HG03520 (cell line): Measurements from ENCODE around the gene TRPC4AP.

Source experiments
- ATAC-seq: cut with Tn5 transposase; IDR thresholded peaks from one replicate; pipeline ENCODE4 v1.9.1; 2021; ENCODE audit warnings: mild to moderate bottlenecking, moderate library complexity; ENCODE audit not compliant: unreplicated experiment

Gene TRPC4AP

GRCh38 chr20:34977365-34978091, 115.1 kb downstream of the TRPC4AP start:
- ATAC-seq = no peak

- ATAC-seq = no peak
Observed at GRCh38 chr20:34976286-34976685, 116.3 kb downstream of the TRPC4AP start.

GRCh38 chr20:34974246-34974645, 118.4 kb downstream of the TRPC4AP start:
- no peak for ATAC-seq

- ATAC-seq = no peak
Observed at GRCh38 chr20:34971561-34972235, 120.9 kb downstream of the TRPC4AP start.

- ATAC-seq = no peak
Observed at GRCh38 chr20:34970846-34971560, 121.6 kb downstream of the TRPC4AP start.

- ATAC-seq = no peak
Observed at GRCh38 chr20:34970193-34970840, 122.3 kb downstream of the TRPC4AP start.

- no peak for ATAC-seq
Observed at GRCh38 chr20:34968042-34968775, 124.4 kb downstream of the TRPC4AP start.

- no peak for ATAC-seq
Observed at GRCh38 chr20:34967421-34967820, 125.2 kb downstream of the TRPC4AP start.

- no peak for ATAC-seq
Observed at GRCh38 chr20:34965051-34965450, 127.6 kb downstream of the TRPC4AP start.

GRCh38 chr20:34964486-34964885, 128.1 kb downstream of the TRPC4AP start:
- no peak for ATAC-seq

- ATAC-seq = no peak
Observed at GRCh38 chr20:34956751-34957472, 135.7 kb downstream of the TRPC4AP start.

- ATAC-seq = no peak
Observed at GRCh38 chr20:34956041-34956458, 136.6 kb downstream of the TRPC4AP start.

GRCh38 chr20:34955231-34956040, 137.2 kb downstream of the TRPC4AP start, which contains the start of the genes GSS and MYH7B:
TSS of gene GSS (minus strand) at chr20:34955806. CDS start at chr20:34951852, 3,954 bp downstream.
TSS of gene MYH7B (plus strand) at chr20:34955868. CDS start at chr20:34978006, 22,138 bp downstream.
- peak; percentile 71 for ATAC-seq

- peak; percentile 13 for ATAC-seq
Observed at GRCh38 chr20:34954904-34955230, 137.7 kb downstream of the TRPC4AP start.

GRCh38 chr20:34953960-34954359, 138.6 kb downstream of the TRPC4AP start:
- ATAC-seq = no peak

- no peak for ATAC-seq
Observed at GRCh38 chr20:34952671-34953070, 139.9 kb downstream of the TRPC4AP start.
